ENCODE data around the gene FOXE3.

FOXE3 gene

GRCh38 chr1:47384083-47384482, 32.0 kb upstream of the FOXE3 start:
- TF ChIP-seq CTCF (IDR thresholded peaks at IDR 0.05): no peak
- no peak for TF ChIP-seq ZFX (IDR thresholded peaks at IDR 0.05; ENCODE audit: borderline replicate concordance)
- H3K27ac ChIP-seq: no peak overlapping the region

- TF ChIP-seq ZFX (IDR thresholded peaks at IDR 0.05; ENCODE audit: borderline replicate concordance) (no peak), CTCF (IDR thresholded peaks at IDR 0.05) (no peak)
- H3K27ac ChIP-seq: no peak overlapping the region
These were observed 31.1 kb upstream of the FOXE3 start for GRCh38 chr1:47385020-47385419.

GRCh38 chr1:47386268-47386667, 29.8 kb upstream of the FOXE3 start:
- no peak overlapping the region for H3K27ac ChIP-seq
- no peak for TF ChIP-seq CTCF (IDR thresholded peaks at IDR 0.05)
- TF ChIP-seq ZFX (IDR thresholded peaks at IDR 0.05; ENCODE audit: borderline replicate concordance): no peak

GRCh38 chr1:47388030-47388890, 27.8 kb upstream of the FOXE3 start:
- no peak for TF ChIP-seq ZFX (IDR thresholded peaks at IDR 0.05; ENCODE audit: borderline replicate concordance)
- no peak overlapping the region for H3K27ac ChIP-seq

- TF ChIP-seq CTCF (IDR thresholded peaks at IDR 0.05) (peak; percentile 88), ZFX (IDR thresholded peaks at IDR 0.05; ENCODE audit: borderline replicate concordance) (no peak)
- H3K27ac ChIP-seq: no peak overlapping the region
These were observed 27.2 kb upstream of the FOXE3 start for GRCh38 chr1:47388891-47389238.

GRCh38 chr1:47389731-47390130, 26.4 kb upstream of the FOXE3 start:
- H3K27ac ChIP-seq: no peak overlapping the region
- no peak for TF ChIP-seq ZFX (IDR thresholded peaks at IDR 0.05; ENCODE audit: borderline replicate concordance)
- no peak for TF ChIP-seq CTCF (IDR thresholded peaks at IDR 0.05)

- no peak for TF ChIP-seq CTCF (IDR thresholded peaks at IDR 0.05)
- no peak for TF ChIP-seq ZFX (IDR thresholded peaks at IDR 0.05; ENCODE audit: borderline replicate concordance)
- no peak overlapping the region for H3K27ac ChIP-seq
These were observed 25.2 kb upstream of the FOXE3 start for GRCh38 chr1:47390843-47391242.
